ENCODE data around the gene CAV1.
"Not testable (repeated sequence)": the region's sequence is repeated elsewhere in the genome, so short reads cannot be mapped to it uniquely, and the experiment has no call there.

The CAV1 gene

GRCh38 chr7:116524609-116525297 lies at the start of gene CAV1:
Gene CAV1, plus strand, starts transcription at chr7:116525036. Its CDS starts 27 bp downstream, at chr7:116525063.
- no peaks in the 10 kb centered on the region for H3K9me3 ChIP-seq (ENCODE audit: control insufficient read depth, low read depth, low read length)
- H3K27ac ChIP-seq (ENCODE audit: low read length): no peak within 1 kb of the TSS
- no peaks in the 10 kb centered on the region for H3K36me3 ChIP-seq (ENCODE audit: control insufficient read depth, low read depth, low read length)
- peaks cover 49% of the 10 kb centered on the region for H3K27me3 ChIP-seq (ENCODE audit: control insufficient read depth, insufficient read depth, low read length)
- H3K4me1 ChIP-seq (ENCODE audit: control insufficient read depth, low read depth, low read length): peaks cover 34% of the 10 kb centered on the region
- peak within 1 kb of the TSS; percentile 38 for H3K9ac ChIP-seq (ENCODE audit: low read length)
- peak within 1 kb of the TSS; percentile 78 for H3K4me3 ChIP-seq (ENCODE audit: low read length)

GRCh38 chr7:116477625-116478024 lies 47.2 kb upstream of the CAV1 start:
- Histone ChIP-seq H3K9ac (ENCODE audit: low read length) (no peak overlapping the region), H3K4me3 (ENCODE audit: low read length) (no peak overlapping the region), H3K27me3 (ENCODE audit: control insufficient read depth, insufficient read depth, low read length) (no peaks in the 10 kb centered on the region), H3K4me1 (ENCODE audit: control insufficient read depth, low read depth, low read length) (no peaks in the 10 kb centered on the region), H3K27ac (ENCODE audit: low read length) (no peak overlapping the region), H3K36me3 (ENCODE audit: control insufficient read depth, low read depth, low read length) (no peaks in the 10 kb centered on the region), H3K9me3 (ENCODE audit: control insufficient read depth, low read depth, low read length) (no peaks in the 10 kb centered on the region)

GRCh38 chr7:116478834-116479233 lies 46.0 kb upstream of the CAV1 start:
- Histone ChIP-seq H3K4me1 (ENCODE audit: control insufficient read depth, low read depth, low read length) (no peaks in the 10 kb centered on the region), H3K27me3 (ENCODE audit: control insufficient read depth, insufficient read depth, low read length) (no peaks in the 10 kb centered on the region), H3K9me3 (ENCODE audit: control insufficient read depth, low read depth, low read length) (no peaks in the 10 kb centered on the region), H3K4me3 (ENCODE audit: low read length) (no peak overlapping the region), H3K9ac (ENCODE audit: low read length) (no peak overlapping the region), H3K36me3 (ENCODE audit: control insufficient read depth, low read depth, low read length) (no peaks in the 10 kb centered on the region), H3K27ac (ENCODE audit: low read length) (no peak overlapping the region)

- H3K9ac ChIP-seq (ENCODE audit: low read length): no peak overlapping the region
- H3K4me3 ChIP-seq (ENCODE audit: low read length): no peak overlapping the region
- H3K9me3 ChIP-seq (ENCODE audit: control insufficient read depth, low read depth, low read length): no peaks in the 10 kb centered on the region
- H3K4me1 ChIP-seq (ENCODE audit: control insufficient read depth, low read depth, low read length): no peaks in the 10 kb centered on the region
- no peak overlapping the region for H3K27ac ChIP-seq (ENCODE audit: low read length)
- H3K36me3 ChIP-seq (ENCODE audit: control insufficient read depth, low read depth, low read length): no peaks in the 10 kb centered on the region
- H3K27me3 ChIP-seq (ENCODE audit: control insufficient read depth, insufficient read depth, low read length): no peaks in the 10 kb centered on the region
Measured at GRCh38 chr7:116483271-116483942, 41.4 kb upstream of the CAV1 start.

GRCh38 chr7:116484389-116484788 lies 40.4 kb upstream of the CAV1 start:
- not testable (repeated sequence) for H3K36me3 ChIP-seq (ENCODE audit: control insufficient read depth, low read depth, low read length); H3K9ac ChIP-seq (ENCODE audit: low read length); H3K4me1 ChIP-seq (ENCODE audit: control insufficient read depth, low read depth, low read length); H3K4me3 ChIP-seq (ENCODE audit: low read length); H3K27me3 ChIP-seq (ENCODE audit: control insufficient read depth, insufficient read depth, low read length); H3K27ac ChIP-seq (ENCODE audit: low read length); H3K9me3 ChIP-seq (ENCODE audit: control insufficient read depth, low read depth, low read length)

- no peak overlapping the region for H3K9ac ChIP-seq (ENCODE audit: low read length)
- no peaks in the 10 kb centered on the region for H3K4me1 ChIP-seq (ENCODE audit: control insufficient read depth, low read depth, low read length)
- H3K4me3 ChIP-seq (ENCODE audit: low read length): no peak overlapping the region
- H3K36me3 ChIP-seq (ENCODE audit: control insufficient read depth, low read depth, low read length): no peaks in the 10 kb centered on the region
- H3K9me3 ChIP-seq (ENCODE audit: control insufficient read depth, low read depth, low read length): no peaks in the 10 kb centered on the region
- H3K27me3 ChIP-seq (ENCODE audit: control insufficient read depth, insufficient read depth, low read length): no peaks in the 10 kb centered on the region
- H3K27ac ChIP-seq (ENCODE audit: low read length): no peak overlapping the region
Measured at GRCh38 chr7:116487907-116488521, 36.8 kb upstream of the CAV1 start.

GRCh38 chr7:116490351-116490750 lies 34.5 kb upstream of the CAV1 start:
- H3K27me3 ChIP-seq (ENCODE audit: control insufficient read depth, insufficient read depth, low read length): no peaks in the 10 kb centered on the region
- H3K4me3 ChIP-seq (ENCODE audit: low read length): no peak overlapping the region
- H3K27ac ChIP-seq (ENCODE audit: low read length): no peak overlapping the region
- H3K36me3 ChIP-seq (ENCODE audit: control insufficient read depth, low read depth, low read length): no peaks in the 10 kb centered on the region
- no peaks in the 10 kb centered on the region for H3K9me3 ChIP-seq (ENCODE audit: control insufficient read depth, low read depth, low read length)
- H3K9ac ChIP-seq (ENCODE audit: low read length): no peak overlapping the region
- no peaks in the 10 kb centered on the region for H3K4me1 ChIP-seq (ENCODE audit: control insufficient read depth, low read depth, low read length)

GRCh38 chr7:116491887-116492653 lies 32.8 kb upstream of the CAV1 start:
- no peaks in the 10 kb centered on the region for H3K36me3 ChIP-seq (ENCODE audit: control insufficient read depth, low read depth, low read length)
- H3K9me3 ChIP-seq (ENCODE audit: control insufficient read depth, low read depth, low read length): no peaks in the 10 kb centered on the region
- H3K9ac ChIP-seq (ENCODE audit: low read length): no peak overlapping the region
- no peak overlapping the region for H3K4me3 ChIP-seq (ENCODE audit: low read length)
- H3K27me3 ChIP-seq (ENCODE audit: control insufficient read depth, insufficient read depth, low read length): no peaks in the 10 kb centered on the region
- H3K4me1 ChIP-seq (ENCODE audit: control insufficient read depth, low read depth, low read length): no peaks in the 10 kb centered on the region
- no peak overlapping the region for H3K27ac ChIP-seq (ENCODE audit: low read length)

GRCh38 chr7:116492654-116493109 lies 32.2 kb upstream of the CAV1 start:
- Histone ChIP-seq H3K4me1 (ENCODE audit: control insufficient read depth, low read depth, low read length) (no peaks in the 10 kb centered on the region), H3K27ac (ENCODE audit: low read length) (no peak overlapping the region), H3K27me3 (ENCODE audit: control insufficient read depth, insufficient read depth, low read length) (no peaks in the 10 kb centered on the region), H3K36me3 (ENCODE audit: control insufficient read depth, low read depth, low read length) (no peaks in the 10 kb centered on the region), H3K9ac (ENCODE audit: low read length) (no peak overlapping the region), H3K9me3 (ENCODE audit: control insufficient read depth, low read depth, low read length) (no peaks in the 10 kb centered on the region), H3K4me3 (ENCODE audit: low read length) (no peak overlapping the region)

GRCh38 chr7:116493449-116493848 lies 31.4 kb upstream of the CAV1 start:
- Histone ChIP-seq H3K9me3 (ENCODE audit: control insufficient read depth, low read depth, low read length) (no peaks in the 10 kb centered on the region), H3K4me3 (ENCODE audit: low read length) (no peak overlapping the region), H3K9ac (ENCODE audit: low read length) (no peak overlapping the region), H3K36me3 (ENCODE audit: control insufficient read depth, low read depth, low read length) (no peaks in the 10 kb centered on the region), H3K4me1 (ENCODE audit: control insufficient read depth, low read depth, low read length) (no peaks in the 10 kb centered on the region), H3K27ac (ENCODE audit: low read length) (no peak overlapping the region), H3K27me3 (ENCODE audit: control insufficient read depth, insufficient read depth, low read length) (peaks cover 5% of the 10 kb centered on the region)

- no peak overlapping the region for H3K4me3 ChIP-seq (ENCODE audit: low read length)
- no peak overlapping the region for H3K9ac ChIP-seq (ENCODE audit: low read length)
- H3K4me1 ChIP-seq (ENCODE audit: control insufficient read depth, low read depth, low read length): no peaks in the 10 kb centered on the region
- H3K27me3 ChIP-seq (ENCODE audit: control insufficient read depth, insufficient read depth, low read length): peaks cover 14% of the 10 kb centered on the region
- no peaks in the 10 kb centered on the region for H3K9me3 ChIP-seq (ENCODE audit: control insufficient read depth, low read depth, low read length)
- H3K36me3 ChIP-seq (ENCODE audit: control insufficient read depth, low read depth, low read length): no peaks in the 10 kb centered on the region
- H3K27ac ChIP-seq (ENCODE audit: low read length): no peak overlapping the region
Measured at GRCh38 chr7:116494472-116494871, 30.4 kb upstream of the CAV1 start.
